ENCODE measurements around the gene GCN1. TPM values are rescaled to one million over a fixed set of nuclear protein-coding genes. Genes with fewer than 3 reads are reported as not detected.

GCN1 gene
- total and polyA plus RNA-seq, 2 of the 8 experiments (the other 6 are each of a cell fraction or from before 2014, with no cell fraction given): 61.4 to 133 TPM

DNA sequence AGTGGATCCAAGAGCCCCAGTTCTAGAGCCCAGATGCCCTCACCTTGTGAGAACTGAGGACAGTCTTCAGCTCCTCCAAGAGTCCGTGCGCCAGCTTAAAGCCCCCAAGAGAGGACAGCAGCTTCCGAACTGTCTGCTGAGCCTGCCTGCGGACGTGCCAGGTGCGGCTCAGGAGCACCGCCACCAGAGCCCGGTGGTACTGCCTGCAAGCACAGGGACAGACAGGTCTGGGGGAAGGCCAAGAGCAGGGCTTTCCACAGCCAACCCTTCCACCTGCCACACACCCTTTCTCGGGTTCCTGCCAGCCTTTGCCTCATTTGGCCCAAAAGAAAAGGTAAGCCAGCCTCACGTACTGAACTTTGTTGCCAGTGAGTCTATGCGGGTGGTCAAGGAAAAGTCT lies 30.2 kb downstream of the GCN1 start:
- Histone ChIP-seq H2AFZ (ENCODE audit: low read length) (no peak overlapping the region), H3K4ac (replicated peaks; ENCODE audit: insufficient read length, low read depth, low read length) (no peak overlapping the region), H4K20me1 (replicated peaks in 1 of 2; ENCODE audit: control insufficient read depth in 1 of 2, insufficient read depth in 2 of 2, low read length in 2 of 2) (peaks cover 4 to 10% of the 10 kb centered on the region in 2 experiments), H3K4me3 (ENCODE audit: extremely low read depth in 1 of 4, insufficient read depth in 2 of 4, low read depth in 3 of 4, low read length in 4 of 4) (no peak overlapping the region), H3K9me3 (ENCODE audit: insufficient read depth in 2 of 2, low read depth in 1 of 2, low read length in 1 of 2) (no peaks in the 10 kb centered on the region), H3K56ac (replicated peaks; ENCODE audit: insufficient read length, low read depth, low read length) (no peak overlapping the region), H3K18ac (ENCODE audit: extremely low read depth, low read length) (no peak overlapping the region), H3K27me3 (replicated peaks in 1 of 4; ENCODE audit: control insufficient read depth in 3 of 4, extremely low read depth in 1 of 4, insufficient read depth in 3 of 4, low read length in 3 of 4) (no peaks in the 10 kb centered on the region), H2BK12ac (ENCODE audit: low read depth, low read length) (no peak overlapping the region), H2AK5ac (ENCODE audit: low read depth, low read length) (no peak overlapping the region), H3K79me1 (ENCODE audit: low read depth, low read length) (peaks cover 2% of the 10 kb centered on the region; the same call in 1 of the 2 replicates), H3K23me2 (ENCODE audit: low read depth, low read length) (no peaks in the 10 kb centered on the region), H3K9ac (replicated peaks in 1 of 4; ENCODE audit: extremely low read depth in 1 of 4, low read depth in 3 of 4, low read length in 3 of 4) (no peak overlapping the region), H3K4me1 (replicated peaks in 1 of 4; ENCODE audit: control insufficient read depth in 3 of 4, insufficient read depth in 4 of 4, low read length in 3 of 4) (no peaks in the 10 kb centered on the region), H2BK20ac (ENCODE audit: low read length) (no peak overlapping the region), H3K14ac (ENCODE audit: insufficient read length) (no peak overlapping the region), H4K8ac (ENCODE audit: extremely low read depth, insufficient read depth, low read length) (no peak overlapping the region), H3K79me2 (ENCODE audit: control insufficient read depth in 1 of 2, insufficient read depth in 2 of 2, low read length in 2 of 2) (no peaks in the 10 kb centered on the region), H2BK15ac (ENCODE audit: low read length) (no peak overlapping the region), H3K27ac (ENCODE audit: low read depth, low read length) (no peak overlapping the region), H4K91ac (replicated peaks; ENCODE audit: insufficient read length, low read length) (no peak overlapping the region), H2BK5ac (ENCODE audit: low read depth, low read length) (no peak overlapping the region), H3K4me2 (ENCODE audit: insufficient read depth in 1 of 2, low read depth in 2 of 2, low read length in 2 of 2) (no peak overlapping the region), H3K23ac (ENCODE audit: insufficient read length) (no peak overlapping the region), H4K5ac (ENCODE audit: insufficient read length, low read depth, low read length) (no peak overlapping the region), H3K36me3 (ENCODE audit: control insufficient read depth in 2 of 4, insufficient read depth in 4 of 4, low read length in 3 of 4) (peaks cover 55 to 79% (median 63%) of the 10 kb centered on the region in 4 experiments), H2BK120ac (replicated peaks; ENCODE audit: low read depth, low read length) (no peak overlapping the region)
- 91% methylated on average over 11 of the region's 11 CpGs; no CpG with 5 or more reads in 1 of the 2 experiments for WGBS, 2 experiments (ENCODE audit: extremely low coverage in 1 of 2, insufficient coverage in 1 of 2, insufficient read length in 1 of 2, insufficient replicate concordance in 2 of 2, low coverage in 1 of 2, low lambda C conversion rate in 2 of 2, missing lambda C conversion rate in 1 of 2)
- ChIA-PET CTCF (ENCODE audit: partially characterized antibody) (interaction anchor here (0.8 to 2.0 kb wide), 2 partner anchors 36 to 111 kb away, joined by 3 to 8 read pairs; partner anchors contain the start of gene RPLP0), POLR2A (ENCODE audit: partially characterized antibody) (interaction anchor here (0.7 to 20.9 kb wide), 13 partner anchors 9 to 127 kb away, joined by 3 to 358 read pairs (median 3); partner anchors contain the start of genes GCN1, RNU4-2 and RPLP0)
- FAIRE-seq: no peak
- no peak for DNase-seq (ENCODE audit: low read depth in 1 of 2, low spot score in 2 of 2)
- TF ChIP-seq SIN3A (conservative IDR thresholded peaks at IDR 0.05 in 1 of 2, IDR thresholded peaks at IDR 0.05 in 1 of 2; ENCODE audit: low read depth in 1 of 2, low read length in 2 of 2) (no peak), POLR2A (IDR thresholded peaks at IDR 0.05; ENCODE audit: control extremely low read depth in 1 of 2, low read depth in 2 of 2, low read length in 2 of 2) (no peak), TEAD4 (IDR thresholded peaks at IDR 0.05; ENCODE audit: low read depth, low read length) (no peak), HDAC2 (IDR thresholded peaks at IDR 0.05; ENCODE audit: borderline replicate concordance in 1 of 2, low read depth in 2 of 2, low read length in 2 of 2) (no peak), BRCA1 (IDR thresholded peaks at IDR 0.05; ENCODE audit: low read depth, low read length) (no peak), NRF1 (IDR thresholded peaks at IDR 0.05; ENCODE audit: low read depth, low read length) (no peak), BACH1 (IDR thresholded peaks at IDR 0.05; ENCODE audit: low read length) (no peak), KDM4A (IDR thresholded peaks at IDR 0.05; ENCODE audit: low read depth, low read length, severe bottlenecking) (no peak), PHF8 (conservative IDR thresholded peaks at IDR 0.05; ENCODE audit: low read depth, low read length) (no peak), CHD2 (IDR thresholded peaks at IDR 0.05; ENCODE audit: low read length) (no peak), SIRT6 (IDR thresholded peaks at IDR 0.05; ENCODE audit: low read length) (no peak), MAX (IDR thresholded peaks at IDR 0.05) (no peak), ASH2L (IDR thresholded peaks at IDR 0.05; ENCODE audit: low read length) (no peak), SIX5 (IDR thresholded peaks at IDR 0.05; ENCODE audit: low read depth, low read length) (no peak), SUZ12 (IDR thresholded peaks at IDR 0.05; ENCODE audit: low read length) (no peak)

Measured in H1 (cell line).